Ascending aorta (tissue), 2 donors: ENCODE data around the gene FOXD2. TPM values are rescaled to one million over a fixed set of nuclear protein-coding genes. Genes with fewer than 3 reads are reported as not detected.
"Not testable (repeated sequence)": the region's sequence is repeated elsewhere in the genome, so short reads cannot be mapped to it uniquely, and the experiment has no call there.

Source experiments
- DNase-seq, 2 donors: peaks; one replicate each; pipeline ENCODE4 v3.0.0-alpha.2; 2019; ENCODE audit warnings: low spot score in 2 of 2
- H3K27ac ChIP-seq, 2 donors: fragments of 200-600 bp; sonication (generic); one replicate each; pipeline ENCODE4 v1.5.1; 2016 to 2017; ENCODE audit warnings: mild to moderate bottlenecking in 1 of 2
- H3K27me3 ChIP-seq: fragments of 200-600 bp; sonication (generic); one replicate; pipeline ENCODE4 v1.5.1; 2017
- H3K36me3 ChIP-seq, 2 donors: fragments of 200-600 bp; sonication (generic); one replicate each; pipeline ENCODE4 v1.5.1; 2016
- H3K4me1 ChIP-seq, 2 donors: fragments of 200-600 bp; sonication (generic); one replicate each; pipeline ENCODE4 v1.5.1; 2016 to 2017; ENCODE audit warnings: mild to moderate bottlenecking in 1 of 2
- H3K4me3 ChIP-seq, 2 donors: fragments of 200-600 bp; sonication (generic); one replicate each; pipeline ENCODE4 v1.5.1; 2016 to 2017; ENCODE audit warnings: mild to moderate bottlenecking in 1 of 2
- H3K9me3 ChIP-seq, 2 donors: fragments of 200-600 bp; sonication (generic); one replicate each; pipeline ENCODE4 v1.5.1; 2016
- intact Hi-C: fragments of 100-400 bp; cut with DNase I; formaldehyde crosslinking; loops from one replicate; pipeline ENCODE4 v1.15.1; 2023
- total RNA-seq: library from RNA; depleted of rRNA; stranded (reverse); fragments of >200 nt; gene quantifications from one replicate; pipeline ENCODE4 v1.1.0, GENCODE V29; 2016
- TF ChIP-seq, protein P1 (sequence below), 3 experiments: fragments of 200-600 bp in 2 of 3; fragments of 450-650 bp in 1 of 3; sonication (generic) in 2 of 3; IDR thresholded peaks; one replicate each; pipeline ENCODE4 v1.5.1; 2016 to 2019; ENCODE audit warnings: antibody characterized with exemption in 3 of 3, mild to moderate bottlenecking in 1 of 3, moderate library complexity in 1 of 3

The FOXD2 gene
- total RNA-seq, 1 donor from 2014 or later = 1.3 TPM

DNA sequence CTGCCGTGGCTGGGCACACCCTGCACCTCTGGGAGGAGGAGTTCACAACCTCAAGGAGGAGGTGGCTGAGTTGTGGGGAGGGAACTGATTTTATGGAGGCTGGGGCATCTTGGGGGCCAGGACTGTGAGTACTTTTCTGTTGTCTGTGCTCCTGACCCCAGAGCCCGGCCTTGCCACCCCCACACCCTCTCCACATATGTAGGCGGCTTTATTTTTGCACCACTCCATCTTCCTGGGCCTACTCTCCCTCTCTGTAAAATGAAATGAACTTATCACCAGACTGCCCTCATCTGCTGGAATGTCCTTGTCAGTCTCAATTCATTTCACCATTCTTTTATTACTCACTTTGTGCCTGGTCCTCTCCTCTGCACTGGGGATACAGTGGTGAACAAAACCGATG, 12.8 kb downstream of the FOXD2 start:
- intact Hi-C loops = no loop called here
- Histone ChIP-seq H3K27ac (no peak overlapping the region), H3K36me3 (no peaks in the 10 kb centered on the region), H3K4me1 (no peaks in the 10 kb centered on the region), H3K9me3 (no peaks in the 10 kb centered on the region), H3K27me3 (no peaks in the 10 kb centered on the region), H3K4me3 (no peak overlapping the region)
- DNase-seq = no peak
- TF ChIP-seq, protein P1, sequence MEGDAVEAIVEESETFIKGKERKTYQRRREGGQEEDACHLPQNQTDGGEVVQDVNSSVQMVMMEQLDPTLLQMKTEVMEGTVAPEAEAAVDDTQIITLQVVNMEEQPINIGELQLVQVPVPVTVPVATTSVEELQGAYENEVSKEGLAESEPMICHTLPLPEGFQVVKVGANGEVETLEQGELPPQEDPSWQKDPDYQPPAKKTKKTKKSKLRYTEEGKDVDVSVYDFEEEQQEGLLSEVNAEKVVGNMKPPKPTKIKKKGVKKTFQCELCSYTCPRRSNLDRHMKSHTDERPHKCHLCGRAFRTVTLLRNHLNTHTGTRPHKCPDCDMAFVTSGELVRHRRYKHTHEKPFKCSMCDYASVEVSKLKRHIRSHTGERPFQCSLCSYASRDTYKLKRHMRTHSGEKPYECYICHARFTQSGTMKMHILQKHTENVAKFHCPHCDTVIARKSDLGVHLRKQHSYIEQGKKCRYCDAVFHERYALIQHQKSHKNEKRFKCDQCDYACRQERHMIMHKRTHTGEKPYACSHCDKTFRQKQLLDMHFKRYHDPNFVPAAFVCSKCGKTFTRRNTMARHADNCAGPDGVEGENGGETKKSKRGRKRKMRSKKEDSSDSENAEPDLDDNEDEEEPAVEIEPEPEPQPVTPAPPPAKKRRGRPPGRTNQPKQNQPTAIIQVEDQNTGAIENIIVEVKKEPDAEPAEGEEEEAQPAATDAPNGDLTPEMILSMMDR (IDR thresholded peaks at IDR 0.05) = no peak

DNA sequence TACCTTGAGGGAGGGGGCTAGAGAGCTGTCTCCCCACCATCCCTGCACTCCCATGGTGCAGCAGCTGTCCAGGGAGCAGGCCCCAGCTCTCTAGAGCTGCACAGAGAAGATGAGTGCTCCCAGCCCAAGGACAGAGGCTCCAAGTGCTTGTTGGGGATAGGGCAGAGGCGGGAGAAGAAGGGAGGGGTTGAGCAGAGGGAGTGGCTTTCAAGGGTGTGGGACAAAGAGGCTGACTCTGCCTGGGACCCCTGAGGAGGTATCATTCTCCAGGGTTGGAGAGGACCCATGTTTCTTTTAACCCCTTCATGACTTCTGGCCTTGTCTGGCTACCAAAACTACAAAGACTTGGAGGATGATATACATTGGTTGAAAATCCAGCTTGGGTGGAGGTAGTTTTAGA, 14.6 kb downstream of the FOXD2 start:
- TF ChIP-seq, protein P1 (IDR thresholded peaks at IDR 0.05) = no peak
- DNase-seq = no peak
- no peak overlapping the region for H3K27ac ChIP-seq
- H3K27me3 ChIP-seq = no peaks in the 10 kb centered on the region
- no peak overlapping the region for H3K4me3 ChIP-seq
- intact Hi-C loops = no loop called here
- H3K4me1 ChIP-seq = no peaks in the 10 kb centered on the region
- H3K36me3 ChIP-seq = no peaks in the 10 kb centered on the region
- H3K9me3 ChIP-seq = no peaks in the 10 kb centered on the region

DNA sequence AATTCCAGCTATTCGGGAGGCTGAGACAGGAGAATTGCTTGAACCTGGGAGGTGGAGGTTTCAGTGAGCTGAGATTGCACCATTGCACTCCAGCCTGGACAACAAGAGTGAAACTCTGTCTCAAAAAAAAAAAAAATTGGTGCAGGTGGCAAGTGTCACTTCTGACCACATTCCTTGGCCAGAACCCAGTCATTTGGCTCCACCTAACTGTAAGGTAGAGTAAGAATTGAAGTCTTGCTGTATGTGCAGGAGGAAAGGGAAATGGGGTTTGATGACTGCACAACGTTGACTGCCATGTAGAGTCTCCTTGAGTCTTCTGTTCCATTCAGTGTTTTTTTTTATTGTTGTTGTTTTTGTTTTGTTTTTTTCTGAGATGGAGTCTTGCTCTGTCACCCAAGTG, 16.1 kb downstream of the FOXD2 start:
- H3K4me3 ChIP-seq, H3K36me3 ChIP-seq, intact Hi-C loops, H3K27me3 ChIP-seq, H3K9me3 ChIP-seq, H3K27ac ChIP-seq, DNase-seq, H3K4me1 ChIP-seq: not testable (repeated sequence)

DNA sequence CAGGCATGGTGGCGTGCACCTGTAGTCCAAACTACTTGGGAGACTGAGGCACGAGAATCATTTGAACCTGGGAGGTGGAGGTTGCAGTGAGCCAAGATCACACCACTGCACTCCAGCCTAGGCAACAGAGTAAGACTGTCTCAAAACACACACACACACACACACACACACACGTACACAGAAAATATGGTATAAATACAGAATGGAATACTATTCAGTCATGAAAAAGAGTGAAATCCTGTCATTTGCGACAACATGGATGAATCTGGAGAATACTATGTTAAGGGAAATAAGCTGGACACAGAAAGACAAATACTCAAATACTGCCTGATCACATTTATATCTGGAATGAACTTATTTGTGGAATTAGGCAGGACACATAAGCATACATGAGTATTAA, 18.4 kb downstream of the FOXD2 start:
- H3K27me3 ChIP-seq = peaks cover 6% of the 10 kb centered on the region
- no peak for DNase-seq
- TF ChIP-seq, protein P1 (IDR thresholded peaks at IDR 0.05) = no peak
- no peak overlapping the region for H3K4me3 ChIP-seq
- H3K36me3 ChIP-seq = no peaks in the 10 kb centered on the region
- no peak overlapping the region for H3K27ac ChIP-seq
- no peaks in the 10 kb centered on the region for H3K9me3 ChIP-seq
- intact Hi-C loops = no loop called here
- no peaks in the 10 kb centered on the region for H3K4me1 ChIP-seq

DNA sequence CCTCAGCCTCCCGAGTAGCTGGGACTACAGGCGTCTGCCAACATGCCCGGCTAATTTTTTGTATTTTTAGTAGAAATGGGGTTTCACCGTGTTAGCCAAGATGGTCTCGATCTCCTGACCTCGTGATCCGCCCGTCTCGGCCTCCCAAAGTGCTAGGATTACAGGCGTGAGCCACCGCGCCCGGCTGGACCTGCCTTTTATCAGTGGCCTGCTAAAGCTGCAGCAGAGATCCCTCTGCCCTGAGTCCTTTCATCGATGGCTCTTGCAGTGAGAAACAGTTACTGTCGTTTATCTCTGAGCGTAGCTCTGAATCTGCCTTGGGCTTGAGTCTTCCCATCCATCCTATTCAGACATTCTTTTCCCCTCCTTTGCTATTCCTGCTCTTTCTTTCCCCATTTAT, 19.7 kb downstream of the FOXD2 start:
- not testable (repeated sequence) for H3K27ac ChIP-seq

DNA sequence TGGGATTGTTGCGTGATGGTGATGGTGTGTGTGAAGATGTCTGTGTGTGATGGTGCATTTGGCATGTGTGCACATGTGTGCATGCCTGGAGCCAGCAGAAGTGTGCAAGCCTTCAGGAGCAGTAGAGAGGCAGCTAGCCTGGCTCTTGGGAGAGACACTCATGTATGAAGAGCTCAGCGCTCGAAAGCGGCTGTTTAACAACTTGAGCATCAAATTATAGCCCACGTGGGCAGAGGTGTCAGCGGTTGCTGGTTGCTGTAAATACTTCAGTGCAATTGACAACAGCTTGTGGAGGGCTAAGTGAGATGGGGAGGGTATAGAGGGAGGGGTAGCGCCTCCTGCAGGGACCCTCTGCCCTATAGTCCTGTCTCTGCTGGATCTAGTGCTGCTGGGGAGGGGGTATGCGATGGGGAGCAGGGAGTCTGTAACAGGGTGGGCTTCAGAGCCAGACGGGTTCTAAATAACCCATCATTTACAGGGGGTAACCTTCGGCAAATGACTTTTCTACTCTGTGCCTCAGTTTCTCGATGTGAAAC, 21.5 kb downstream of the FOXD2 start:
- TF ChIP-seq, protein P1 (IDR thresholded peaks at IDR 0.05) = no peak
- Histone ChIP-seq H3K36me3 (no peaks in the 10 kb centered on the region), H3K27ac (no peak overlapping the region), H3K4me1 (no peaks in the 10 kb centered on the region), H3K9me3 (no peaks in the 10 kb centered on the region), H3K27me3 (peaks cover 6% of the 10 kb centered on the region), H3K4me3 (no peak overlapping the region)
- intact Hi-C loops = no loop called here
- no peak for DNase-seq

More for the DNA sequence above, 19.7 kb downstream of the FOXD2 start:
- intact Hi-C loops, H3K27me3 ChIP-seq, H3K4me1 ChIP-seq, DNase-seq, H3K9me3 ChIP-seq, H3K4me3 ChIP-seq, H3K36me3 ChIP-seq: not testable (repeated sequence)

DNA sequence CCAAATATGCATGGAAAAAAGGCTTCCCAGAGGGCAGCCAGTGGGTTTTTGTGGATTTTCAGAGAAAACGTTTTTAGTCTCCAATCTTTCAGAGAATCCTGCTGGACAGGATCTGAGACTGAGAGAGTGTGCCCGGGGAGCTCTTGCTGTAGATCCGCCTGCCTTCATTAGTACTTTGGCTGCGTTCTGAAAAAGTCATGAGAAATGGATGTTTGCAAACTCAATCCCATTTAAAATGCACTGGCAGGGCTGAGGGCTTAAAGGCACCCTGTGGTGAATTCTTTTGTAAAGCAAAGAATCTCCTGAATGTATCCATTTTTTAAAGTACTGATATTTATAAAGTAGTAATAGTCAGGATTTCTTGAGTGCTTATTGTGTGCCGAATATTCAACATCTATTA, 22.2 kb downstream of the FOXD2 start:
- DNase-seq = no peak
- H3K4me1 ChIP-seq = no peaks in the 10 kb centered on the region
- H3K36me3 ChIP-seq = no peaks in the 10 kb centered on the region
- H3K27me3 ChIP-seq = peaks cover 6% of the 10 kb centered on the region
- TF ChIP-seq, protein P1 (IDR thresholded peaks at IDR 0.05) = no peak
- intact Hi-C loops = no loop called here
- H3K4me3 ChIP-seq = no peak overlapping the region
- H3K9me3 ChIP-seq = no peaks in the 10 kb centered on the region
- H3K27ac ChIP-seq = no peak overlapping the region
